ENCODE measurements around the gene ARMCX2.

The ARMCX2 gene

GRCh38 chrX:101659601-101660063, at the start of gene ARMCX2:
Gene ARMCX2 (minus strand): TSS chrX:101659850. CDS start chrX:101657588, 2,262 bp downstream.
- H3K4me3 ChIP-seq (ENCODE audit: low read depth, low read length) = peak within 1 kb of the TSS; percentile 74
- TF ChIP-seq CTCF (IDR thresholded peaks at IDR 0.05; ENCODE audit: low read depth, low read length) = no peak

- TF ChIP-seq CTCF (IDR thresholded peaks at IDR 0.05; ENCODE audit: low read depth, low read length) = no peak
- H3K4me3 ChIP-seq (ENCODE audit: low read depth, low read length) = no peak overlapping the region
Measured at GRCh38 chrX:101709384-101709783, 49.7 kb upstream of the ARMCX2 start.

- H3K4me3 ChIP-seq (ENCODE audit: low read depth, low read length) = no peak overlapping the region
- TF ChIP-seq CTCF (IDR thresholded peaks at IDR 0.05; ENCODE audit: low read depth, low read length) = no peak
Measured at GRCh38 chrX:101708163-101708562, 48.5 kb upstream of the ARMCX2 start.

- no peak overlapping the region for H3K4me3 ChIP-seq (ENCODE audit: low read depth, low read length)
- no peak for TF ChIP-seq CTCF (IDR thresholded peaks at IDR 0.05; ENCODE audit: low read depth, low read length)
Measured at GRCh38 chrX:101693476-101693875, 33.8 kb upstream of the ARMCX2 start.

- no peak for TF ChIP-seq CTCF (IDR thresholded peaks at IDR 0.05; ENCODE audit: low read depth, low read length)
- no peak overlapping the region for H3K4me3 ChIP-seq (ENCODE audit: low read depth, low read length)
Measured at GRCh38 chrX:101691835-101692234, 32.2 kb upstream of the ARMCX2 start.

- no peak for TF ChIP-seq CTCF (IDR thresholded peaks at IDR 0.05; ENCODE audit: low read depth, low read length)
- no peak overlapping the region for H3K4me3 ChIP-seq (ENCODE audit: low read depth, low read length)
Measured at GRCh38 chrX:101686574-101686973, 26.9 kb upstream of the ARMCX2 start.

GRCh38 chrX:101685923-101686322, 26.3 kb upstream of the ARMCX2 start:
- TF ChIP-seq CTCF (IDR thresholded peaks at IDR 0.05; ENCODE audit: low read depth, low read length) = no peak
- H3K4me3 ChIP-seq (ENCODE audit: low read depth, low read length) = no peak overlapping the region

Data from WI38 (cell line).